WTC11 (cell line): ENCODE results near the gene BPGM.

ENCODE experiments used
- CBFB ChIP-seq: sonication (generic); formaldehyde crosslinking; IDR thresholded peaks from 2 replicates; pipeline ENCODE4 v1.8.1; 2022; ENCODE audit warnings: mild to moderate bottlenecking, low read depth, missing genetic modification reagents
- FOXK1 ChIP-seq: sonication (generic); formaldehyde crosslinking; IDR thresholded peaks from 2 replicates; pipeline ENCODE4 v1.8.0; 2022; ENCODE audit warnings: mild to moderate bottlenecking, moderate library complexity, missing genetic modification reagents
- KAT7 ChIP-seq: sonication (generic); formaldehyde crosslinking; IDR thresholded peaks from 2 replicates; pipeline ENCODE4 v1.8.1; 2023; ENCODE audit warnings: missing genetic modification reagents, mild to moderate bottlenecking, borderline replicate concordance
- NR2C2 ChIP-seq: sonication (generic); formaldehyde crosslinking; IDR thresholded peaks from 2 replicates; pipeline ENCODE4 v1.8.0; 2022; ENCODE audit warnings: mild to moderate bottlenecking, missing genetic modification reagents
- SP1 ChIP-seq: sonication (generic); formaldehyde crosslinking; conservative IDR thresholded peaks from 2 replicates; pipeline ENCODE4 v1.8.1; 2022; ENCODE audit warnings: missing genetic modification reagents
- TEAD4 ChIP-seq: sonication (generic); formaldehyde crosslinking; IDR thresholded peaks from 2 replicates; pipeline ENCODE4 v1.8.0; 2022; ENCODE audit warnings: mild to moderate bottlenecking, missing genetic modification reagents
- TP53 ChIP-seq: sonication (generic); formaldehyde crosslinking; IDR thresholded peaks from 2 replicates; pipeline ENCODE4 v1.8.1; 2023; ENCODE audit warnings: mild to moderate bottlenecking, missing genetic modification reagents
- ZNF121 ChIP-seq: sonication (generic); formaldehyde crosslinking; IDR thresholded peaks from 2 replicates; pipeline ENCODE4 v1.8.0; 2023; ENCODE audit warnings: missing genetic modification reagents
- TF ChIP-seq, protein P1 (sequence below): fragments of 200-600 bp; IDR thresholded peaks from 2 replicates; pipeline ENCODE4 v1.8.0; 2022; ENCODE audit warnings: antibody characterized with exemption
- TF ChIP-seq, protein P2 (sequence below): sonication (generic); formaldehyde crosslinking; conservative IDR thresholded peaks from 2 replicates; pipeline ENCODE4 v1.8.1; 2023; ENCODE audit warnings: mild to moderate bottlenecking, low read depth, missing genetic modification reagents, moderate library complexity
- TF ChIP-seq, protein P3 (sequence below): sonication (generic); formaldehyde crosslinking; conservative IDR thresholded peaks from 2 replicates; pipeline ENCODE4 v1.8.1; 2022; ENCODE audit warnings: mild to moderate bottlenecking, missing genetic modification reagents
- TF ChIP-seq, protein P4 (sequence below): sonication (generic); formaldehyde crosslinking; IDR thresholded peaks from 2 replicates; pipeline ENCODE4 v1.8.1; 2023; ENCODE audit warnings: mild to moderate bottlenecking, missing genetic modification reagents, moderate library complexity
- TF ChIP-seq, protein P5 (sequence below): sonication (generic); formaldehyde crosslinking; IDR thresholded peaks from 2 replicates; pipeline ENCODE4 v1.8.0; 2023; ENCODE audit warnings: mild to moderate bottlenecking, missing genetic modification reagents

DNA sequence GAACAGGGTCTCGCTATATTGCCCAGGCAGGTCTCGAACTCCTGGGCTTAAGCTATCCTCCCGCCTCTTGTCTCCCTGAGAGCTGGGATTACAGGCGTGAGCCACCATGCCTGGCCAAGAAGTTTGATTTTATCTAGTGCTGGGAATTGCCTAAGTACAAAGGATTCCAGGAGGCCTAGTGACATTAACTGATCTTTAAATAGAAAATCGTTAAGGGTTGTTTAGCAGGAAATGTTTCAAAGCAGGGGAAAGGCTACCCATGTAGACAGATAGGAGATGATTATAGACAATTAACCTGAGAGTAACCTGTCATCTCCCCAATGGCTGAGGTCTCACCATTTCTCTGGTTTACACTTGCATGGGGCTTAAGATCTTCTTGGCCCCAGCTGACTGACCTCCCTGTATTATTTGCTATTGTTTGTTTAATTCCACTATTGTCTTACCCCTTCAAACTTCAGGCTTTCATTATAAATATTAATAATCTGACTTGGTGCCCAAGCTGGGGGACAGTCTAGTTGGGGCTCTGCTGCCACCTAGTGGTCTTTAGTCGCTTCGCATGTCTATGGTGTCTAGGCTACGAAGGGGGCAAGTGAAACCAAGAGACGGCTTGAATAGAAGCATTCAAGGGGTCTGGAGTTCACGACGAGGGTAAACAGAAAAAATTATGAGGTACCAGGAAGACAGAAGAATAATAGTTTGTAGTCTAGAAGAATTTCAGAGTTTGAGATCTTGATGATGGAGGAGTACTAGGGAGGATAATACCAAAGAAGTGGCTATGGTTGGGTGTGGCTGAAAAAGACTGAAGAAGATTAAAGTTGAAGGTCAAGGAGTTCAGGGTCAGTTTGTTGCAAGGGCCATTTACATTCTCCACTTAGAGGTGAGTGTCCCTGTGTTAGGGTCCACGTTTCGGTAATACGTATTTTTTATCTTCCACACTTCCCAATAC is 40.4 kb upstream of the BPGM start:
- TF ChIP-seq CBFB (no peak), TEAD4 (CRISPR knock-in tag) (no peak), NR2C2 (no peak), KAT7 (CRISPR knock-in tag) (no peak), SP1 (no peak), ZNF121 (CRISPR knock-in tag) (no peak), FOXK1 (CRISPR knock-in tag) (no peak), TP53 (CRISPR knock-in tag) (no peak)
- TF ChIP-seq, protein P1, sequence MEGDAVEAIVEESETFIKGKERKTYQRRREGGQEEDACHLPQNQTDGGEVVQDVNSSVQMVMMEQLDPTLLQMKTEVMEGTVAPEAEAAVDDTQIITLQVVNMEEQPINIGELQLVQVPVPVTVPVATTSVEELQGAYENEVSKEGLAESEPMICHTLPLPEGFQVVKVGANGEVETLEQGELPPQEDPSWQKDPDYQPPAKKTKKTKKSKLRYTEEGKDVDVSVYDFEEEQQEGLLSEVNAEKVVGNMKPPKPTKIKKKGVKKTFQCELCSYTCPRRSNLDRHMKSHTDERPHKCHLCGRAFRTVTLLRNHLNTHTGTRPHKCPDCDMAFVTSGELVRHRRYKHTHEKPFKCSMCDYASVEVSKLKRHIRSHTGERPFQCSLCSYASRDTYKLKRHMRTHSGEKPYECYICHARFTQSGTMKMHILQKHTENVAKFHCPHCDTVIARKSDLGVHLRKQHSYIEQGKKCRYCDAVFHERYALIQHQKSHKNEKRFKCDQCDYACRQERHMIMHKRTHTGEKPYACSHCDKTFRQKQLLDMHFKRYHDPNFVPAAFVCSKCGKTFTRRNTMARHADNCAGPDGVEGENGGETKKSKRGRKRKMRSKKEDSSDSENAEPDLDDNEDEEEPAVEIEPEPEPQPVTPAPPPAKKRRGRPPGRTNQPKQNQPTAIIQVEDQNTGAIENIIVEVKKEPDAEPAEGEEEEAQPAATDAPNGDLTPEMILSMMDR: peak; percentile 76
- TF ChIP-seq, protein P2, sequence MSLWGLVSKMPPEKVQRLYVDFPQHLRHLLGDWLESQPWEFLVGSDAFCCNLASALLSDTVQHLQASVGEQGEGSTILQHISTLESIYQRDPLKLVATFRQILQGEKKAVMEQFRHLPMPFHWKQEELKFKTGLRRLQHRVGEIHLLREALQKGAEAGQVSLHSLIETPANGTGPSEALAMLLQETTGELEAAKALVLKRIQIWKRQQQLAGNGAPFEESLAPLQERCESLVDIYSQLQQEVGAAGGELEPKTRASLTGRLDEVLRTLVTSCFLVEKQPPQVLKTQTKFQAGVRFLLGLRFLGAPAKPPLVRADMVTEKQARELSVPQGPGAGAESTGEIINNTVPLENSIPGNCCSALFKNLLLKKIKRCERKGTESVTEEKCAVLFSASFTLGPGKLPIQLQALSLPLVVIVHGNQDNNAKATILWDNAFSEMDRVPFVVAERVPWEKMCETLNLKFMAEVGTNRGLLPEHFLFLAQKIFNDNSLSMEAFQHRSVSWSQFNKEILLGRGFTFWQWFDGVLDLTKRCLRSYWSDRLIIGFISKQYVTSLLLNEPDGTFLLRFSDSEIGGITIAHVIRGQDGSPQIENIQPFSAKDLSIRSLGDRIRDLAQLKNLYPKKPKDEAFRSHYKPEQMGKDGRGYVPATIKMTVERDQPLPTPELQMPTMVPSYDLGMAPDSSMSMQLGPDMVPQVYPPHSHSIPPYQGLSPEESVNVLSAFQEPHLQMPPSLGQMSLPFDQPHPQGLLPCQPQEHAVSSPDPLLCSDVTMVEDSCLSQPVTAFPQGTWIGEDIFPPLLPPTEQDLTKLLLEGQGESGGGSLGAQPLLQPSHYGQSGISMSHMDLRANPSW (CRISPR knock-in tag): no peak
- TF ChIP-seq, protein P3, sequence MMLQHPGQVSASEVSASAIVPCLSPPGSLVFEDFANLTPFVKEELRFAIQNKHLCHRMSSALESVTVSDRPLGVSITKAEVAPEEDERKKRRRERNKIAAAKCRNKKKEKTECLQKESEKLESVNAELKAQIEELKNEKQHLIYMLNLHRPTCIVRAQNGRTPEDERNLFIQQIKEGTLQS (CRISPR knock-in tag): no peak
- TF ChIP-seq, protein P4, sequence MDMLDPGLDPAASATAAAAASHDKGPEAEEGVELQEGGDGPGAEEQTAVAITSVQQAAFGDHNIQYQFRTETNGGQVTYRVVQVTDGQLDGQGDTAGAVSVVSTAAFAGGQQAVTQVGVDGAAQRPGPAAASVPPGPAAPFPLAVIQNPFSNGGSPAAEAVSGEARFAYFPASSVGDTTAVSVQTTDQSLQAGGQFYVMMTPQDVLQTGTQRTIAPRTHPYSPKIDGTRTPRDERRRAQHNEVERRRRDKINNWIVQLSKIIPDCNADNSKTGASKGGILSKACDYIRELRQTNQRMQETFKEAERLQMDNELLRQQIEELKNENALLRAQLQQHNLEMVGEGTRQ (CRISPR knock-in tag): no peak
- TF ChIP-seq, protein P5, sequence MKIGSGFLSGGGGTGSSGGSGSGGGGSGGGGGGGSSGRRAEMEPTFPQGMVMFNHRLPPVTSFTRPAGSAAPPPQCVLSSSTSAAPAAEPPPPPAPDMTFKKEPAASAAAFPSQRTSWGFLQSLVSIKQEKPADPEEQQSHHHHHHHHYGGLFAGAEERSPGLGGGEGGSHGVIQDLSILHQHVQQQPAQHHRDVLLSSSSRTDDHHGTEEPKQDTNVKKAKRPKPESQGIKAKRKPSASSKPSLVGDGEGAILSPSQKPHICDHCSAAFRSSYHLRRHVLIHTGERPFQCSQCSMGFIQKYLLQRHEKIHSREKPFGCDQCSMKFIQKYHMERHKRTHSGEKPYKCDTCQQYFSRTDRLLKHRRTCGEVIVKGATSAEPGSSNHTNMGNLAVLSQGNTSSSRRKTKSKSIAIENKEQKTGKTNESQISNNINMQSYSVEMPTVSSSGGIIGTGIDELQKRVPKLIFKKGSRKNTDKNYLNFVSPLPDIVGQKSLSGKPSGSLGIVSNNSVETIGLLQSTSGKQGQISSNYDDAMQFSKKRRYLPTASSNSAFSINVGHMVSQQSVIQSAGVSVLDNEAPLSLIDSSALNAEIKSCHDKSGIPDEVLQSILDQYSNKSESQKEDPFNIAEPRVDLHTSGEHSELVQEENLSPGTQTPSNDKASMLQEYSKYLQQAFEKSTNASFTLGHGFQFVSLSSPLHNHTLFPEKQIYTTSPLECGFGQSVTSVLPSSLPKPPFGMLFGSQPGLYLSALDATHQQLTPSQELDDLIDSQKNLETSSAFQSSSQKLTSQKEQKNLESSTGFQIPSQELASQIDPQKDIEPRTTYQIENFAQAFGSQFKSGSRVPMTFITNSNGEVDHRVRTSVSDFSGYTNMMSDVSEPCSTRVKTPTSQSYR (CRISPR knock-in tag): no peak
